Muscle layer of colon (tissue), 2 donors: ENCODE results near the gene SEMA6D.

Experiments used
- H3K27ac ChIP-seq: one replicate; pipeline ENCODE4 v1.7.0; 2013; ENCODE audit warnings: low read depth, mild to moderate bottlenecking, low read length, moderate library complexity
- H3K27me3 ChIP-seq, 2 donors: one replicate each; pipeline ENCODE4 v1.7.0; 2013; ENCODE audit warnings: low read length in 2 of 2, mild to moderate bottlenecking in 2 of 2; ENCODE audit not compliant: insufficient read depth in 2 of 2, control insufficient read depth in 1 of 2
- H3K36me3 ChIP-seq: one replicate; pipeline ENCODE4 v1.7.0; 2013; ENCODE audit warnings: mild to moderate bottlenecking, low read length; ENCODE audit not compliant: insufficient read depth
- H3K4me1 ChIP-seq: one replicate; pipeline ENCODE4 v1.7.0; 2013; ENCODE audit warnings: mild to moderate bottlenecking, low read length; ENCODE audit not compliant: insufficient read depth
- H3K4me3 ChIP-seq, 2 donors: one replicate each; pipeline ENCODE4 v1.7.0; 2013; ENCODE audit warnings: low read length in 2 of 2, low read depth in 1 of 2, mild to moderate bottlenecking in 1 of 2, moderate library complexity in 1 of 2
- H3K9ac ChIP-seq: one replicate; pipeline ENCODE4 v1.7.0; 2013; ENCODE audit warnings: low read length
- H3K9me3 ChIP-seq: one replicate; pipeline ENCODE4 v1.7.0; 2013; ENCODE audit warnings: mild to moderate bottlenecking, low read length
- donor health status: abdominal sarcoma.
- donor health status: Adenocarcinoma of cecum.

The SEMA6D gene

DNA sequence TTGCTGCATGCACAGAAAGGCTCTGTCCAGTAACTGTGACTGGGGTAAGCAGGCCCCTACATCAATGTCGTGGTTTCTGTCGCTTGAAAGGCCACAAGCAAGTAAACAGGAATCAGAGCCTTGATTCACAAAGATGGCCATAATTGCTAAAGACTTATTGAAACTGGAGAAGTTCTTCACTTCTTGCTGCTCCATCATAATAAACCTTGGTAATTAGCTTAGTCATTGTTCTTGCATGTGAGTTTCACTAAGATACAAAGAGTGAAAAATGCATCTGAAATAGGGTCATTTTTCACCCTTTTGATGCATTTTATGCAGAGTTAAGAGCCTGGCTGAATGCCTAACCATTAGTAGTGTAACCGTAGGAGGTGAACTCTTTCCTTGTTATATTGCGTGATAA lies 3.2 kb downstream of the SEMA6D start:
- Histone ChIP-seq H3K4me1 (peaks cover 34% of the 10 kb centered on the region), H3K27ac (no peak overlapping the region), H3K9ac (no peak overlapping the region), H3K27me3 (peaks cover 0 to 9% of the 10 kb centered on the region in 2 donors), H3K9me3 (no peaks in the 10 kb centered on the region), H3K36me3 (no peaks in the 10 kb centered on the region), H3K4me3 (no peak overlapping the region)

DNA sequence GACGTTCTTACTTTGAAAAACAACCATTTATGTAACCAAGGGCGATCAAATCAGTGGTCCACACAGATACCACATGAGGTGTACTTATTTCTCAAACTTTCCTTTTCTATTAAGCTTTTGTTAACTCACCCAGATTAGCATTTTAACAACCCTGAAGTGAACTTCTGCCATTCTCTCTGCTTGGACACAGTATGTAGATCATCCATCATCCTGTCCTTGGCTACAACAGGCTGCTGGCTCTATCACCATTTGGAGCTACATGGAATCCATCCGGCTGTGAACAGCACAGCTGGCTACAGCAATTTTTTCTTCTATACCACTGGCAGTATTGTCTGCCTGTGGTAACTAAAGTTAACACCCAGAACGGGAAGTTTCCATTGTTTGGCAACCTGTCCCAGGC lies 4.4 kb downstream of the SEMA6D start:
- Histone ChIP-seq H3K36me3 (no peaks in the 10 kb centered on the region), H3K9ac (no peak overlapping the region), H3K4me1 (peaks cover 34% of the 10 kb centered on the region), H3K27me3 (peaks cover 0 to 9% of the 10 kb centered on the region in 2 donors), H3K9me3 (no peaks in the 10 kb centered on the region), H3K27ac (no peak overlapping the region), H3K4me3 (no peak overlapping the region)

DNA sequence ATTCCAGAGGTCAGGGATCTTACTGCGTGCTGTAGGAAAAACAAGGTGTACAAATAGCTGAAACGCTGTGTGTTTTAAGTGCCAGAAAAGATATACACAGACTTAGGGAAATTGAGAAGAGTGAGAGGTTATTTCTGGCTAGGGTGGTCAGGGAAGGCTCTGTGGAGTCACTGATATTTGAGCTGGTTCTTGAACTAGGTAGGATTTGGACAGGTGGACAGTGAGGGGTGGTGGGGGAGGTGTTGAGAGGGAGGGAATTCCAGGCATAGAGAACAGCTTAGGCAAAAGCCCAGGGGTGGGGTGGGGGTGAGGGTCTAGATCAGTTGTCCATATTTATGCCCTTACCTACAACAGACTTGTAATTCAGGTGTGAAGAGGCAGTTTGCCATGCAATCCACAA lies 7.0 kb downstream of the SEMA6D start:
- Histone ChIP-seq H3K4me1 (peaks cover 39% of the 10 kb centered on the region), H3K4me3 (no peak overlapping the region), H3K9me3 (no peaks in the 10 kb centered on the region), H3K27ac (no peak overlapping the region), H3K36me3 (no peaks in the 10 kb centered on the region), H3K9ac (no peak overlapping the region), H3K27me3 (no peaks in the 10 kb centered on the region)

- no peak overlapping the region for H3K27ac ChIP-seq
- H3K9ac ChIP-seq, result no peak overlapping the region
- no peaks in the 10 kb centered on the region for H3K36me3 ChIP-seq
- no peaks in the 10 kb centered on the region for H3K9me3 ChIP-seq
- H3K4me1 ChIP-seq, result peaks cover 39% of the 10 kb centered on the region
- H3K4me3 ChIP-seq, result no peak overlapping the region
- H3K27me3 ChIP-seq, result no peaks in the 10 kb centered on the region
Observed at GRCh38 chr15:47725051-47725450, 7.7 kb downstream of the SEMA6D start.

- H3K27ac ChIP-seq, result no peak overlapping the region
- H3K9me3 ChIP-seq, result no peaks in the 10 kb centered on the region
- no peaks in the 10 kb centered on the region for H3K36me3 ChIP-seq
- no peaks in the 10 kb centered on the region for H3K27me3 ChIP-seq
- no peak overlapping the region for H3K9ac ChIP-seq
- H3K4me1 ChIP-seq, result peaks cover 39% of the 10 kb centered on the region
- H3K4me3 ChIP-seq, result no peak overlapping the region
Observed at GRCh38 chr15:47725906-47726305, 8.6 kb downstream of the SEMA6D start.

DNA sequence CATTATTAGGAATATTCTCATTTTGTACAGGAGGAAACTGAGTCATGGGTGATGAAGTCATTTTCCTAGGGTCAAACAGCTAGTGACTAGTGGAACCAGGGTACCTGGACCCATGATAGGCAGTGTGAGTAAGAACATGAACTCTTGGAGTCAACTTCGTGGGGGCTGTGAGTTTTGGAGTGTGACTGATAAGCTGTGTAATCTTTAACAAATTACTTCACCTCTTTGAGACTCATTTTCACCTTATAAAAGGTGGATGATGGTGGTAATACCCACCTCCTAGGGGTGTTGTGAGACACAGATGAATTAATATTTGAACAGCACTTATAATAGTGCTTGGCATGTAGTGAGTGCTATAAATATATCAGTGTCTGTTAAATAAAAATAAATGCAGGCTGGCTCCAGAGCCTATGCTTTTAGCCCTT lies 9.1 kb downstream of the SEMA6D start:
- no peaks in the 10 kb centered on the region for H3K9me3 ChIP-seq
- H3K27me3 ChIP-seq, result no peaks in the 10 kb centered on the region
- H3K9ac ChIP-seq, result no peak overlapping the region
- H3K4me1 ChIP-seq, result peaks cover 36% of the 10 kb centered on the region
- H3K27ac ChIP-seq, result no peak overlapping the region
- no peak overlapping the region for H3K4me3 ChIP-seq
- no peaks in the 10 kb centered on the region for H3K36me3 ChIP-seq

DNA sequence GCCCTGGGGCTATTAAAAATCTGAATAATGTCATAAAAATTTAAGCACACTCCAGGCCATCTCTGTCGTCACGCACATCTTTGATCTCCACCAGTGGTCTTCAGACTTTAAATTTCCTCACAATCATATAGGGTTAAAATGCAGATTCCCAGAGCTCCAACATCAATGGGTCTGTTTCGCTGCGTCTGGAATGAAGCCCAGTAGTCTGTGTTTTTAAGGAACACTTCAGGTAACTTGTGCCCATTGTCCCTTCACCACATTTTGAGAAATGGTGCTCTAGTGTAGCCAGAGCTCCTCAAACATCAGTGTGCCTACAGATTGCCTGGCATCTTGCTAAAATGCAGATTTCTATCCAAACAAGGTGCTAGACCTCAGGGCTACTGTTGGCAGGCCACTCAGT lies 9.8 kb downstream of the SEMA6D start:
- peaks cover 30% of the 10 kb centered on the region for H3K4me1 ChIP-seq
- H3K27ac ChIP-seq, result no peak overlapping the region
- H3K9ac ChIP-seq, result no peak overlapping the region

GRCh38 chr15:47727676-47728075 lies 10.4 kb downstream of the SEMA6D start:
- H3K27ac ChIP-seq, result no peak overlapping the region
- no peak overlapping the region for H3K9ac ChIP-seq
- no peaks in the 10 kb centered on the region for H3K9me3 ChIP-seq
- H3K27me3 ChIP-seq, result no peaks in the 10 kb centered on the region
- no peak overlapping the region for H3K4me3 ChIP-seq
- peaks cover 30% of the 10 kb centered on the region for H3K4me1 ChIP-seq
- no peaks in the 10 kb centered on the region for H3K36me3 ChIP-seq

More for the DNA sequence above, 9.8 kb downstream of the SEMA6D start:
- H3K4me3 ChIP-seq, result no peak overlapping the region
- no peaks in the 10 kb centered on the region for H3K27me3 ChIP-seq
- H3K9me3 ChIP-seq, result no peaks in the 10 kb centered on the region
- H3K36me3 ChIP-seq, result no peaks in the 10 kb centered on the region

DNA sequence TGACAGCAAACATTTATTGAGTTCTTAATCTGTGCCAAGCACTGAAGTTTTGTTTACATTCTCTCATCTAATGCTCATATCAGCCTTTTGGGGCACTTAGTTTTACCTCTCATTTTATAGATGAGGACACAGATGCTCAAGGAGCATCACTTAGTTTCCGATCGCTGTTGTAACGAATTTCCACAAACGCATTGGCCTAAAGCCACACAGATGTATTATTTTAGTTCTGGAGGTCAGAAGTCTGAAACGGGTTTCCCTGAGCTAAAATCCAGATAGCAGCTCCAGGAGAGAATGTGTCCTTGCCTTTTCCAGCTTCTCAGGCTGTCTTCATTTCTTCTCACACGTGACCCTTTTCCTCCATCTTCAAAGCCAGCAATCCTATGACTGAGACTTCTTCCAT lies 11.1 kb downstream of the SEMA6D start:
- H3K27ac ChIP-seq, result no peak overlapping the region
- no peak overlapping the region for H3K4me3 ChIP-seq
- no peaks in the 10 kb centered on the region for H3K9me3 ChIP-seq
- H3K4me1 ChIP-seq, result peaks cover 30% of the 10 kb centered on the region
- H3K9ac ChIP-seq, result no peak overlapping the region
- no peaks in the 10 kb centered on the region for H3K36me3 ChIP-seq
- no peaks in the 10 kb centered on the region for H3K27me3 ChIP-seq

DNA sequence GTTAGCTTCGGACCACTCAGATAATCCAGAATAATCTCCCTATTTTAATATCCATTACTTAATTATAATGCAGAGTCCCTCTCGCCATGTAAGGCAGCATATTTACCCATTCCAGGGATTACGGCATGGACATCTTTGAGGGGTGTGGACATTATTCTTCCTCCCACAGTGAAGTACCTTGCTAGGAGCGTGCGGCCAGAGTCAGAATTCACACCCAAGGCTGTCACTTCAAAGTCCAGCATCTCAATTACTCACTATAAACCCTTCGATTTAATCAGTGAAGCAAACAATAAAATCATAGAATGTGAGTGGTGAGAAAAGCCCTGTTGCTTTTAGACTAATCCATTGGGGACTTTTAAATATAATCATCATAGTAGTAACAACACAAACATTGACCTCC lies 11.6 kb downstream of the SEMA6D start:
- H3K36me3 ChIP-seq, result no peaks in the 10 kb centered on the region
- no peaks in the 10 kb centered on the region for H3K27me3 ChIP-seq
- no peak overlapping the region for H3K9ac ChIP-seq
- H3K4me1 ChIP-seq, result peaks cover 30% of the 10 kb centered on the region
- H3K27ac ChIP-seq, result no peak overlapping the region
- H3K9me3 ChIP-seq, result no peaks in the 10 kb centered on the region
- no peak overlapping the region for H3K4me3 ChIP-seq

GRCh38 chr15:47731230-47731629 lies 13.9 kb downstream of the SEMA6D start:
- Histone ChIP-seq H3K9me3 (no peaks in the 10 kb centered on the region), H3K4me1 (peaks cover 12% of the 10 kb centered on the region), H3K27me3 (no peaks in the 10 kb centered on the region), H3K4me3 (no peak overlapping the region), H3K9ac (no peak overlapping the region), H3K27ac (no peak overlapping the region), H3K36me3 (no peaks in the 10 kb centered on the region)

- Histone ChIP-seq H3K27me3 (no peaks in the 10 kb centered on the region), H3K4me1 (peaks cover 2% of the 10 kb centered on the region), H3K4me3 (no peak overlapping the region), H3K36me3 (no peaks in the 10 kb centered on the region), H3K9ac (no peak overlapping the region), H3K9me3 (no peaks in the 10 kb centered on the region), H3K27ac (no peak overlapping the region)
Observed at GRCh38 chr15:47732248-47732647, 14.9 kb downstream of the SEMA6D start.
